Measurements from ENCODE around the gene GASK1B.

DNA sequence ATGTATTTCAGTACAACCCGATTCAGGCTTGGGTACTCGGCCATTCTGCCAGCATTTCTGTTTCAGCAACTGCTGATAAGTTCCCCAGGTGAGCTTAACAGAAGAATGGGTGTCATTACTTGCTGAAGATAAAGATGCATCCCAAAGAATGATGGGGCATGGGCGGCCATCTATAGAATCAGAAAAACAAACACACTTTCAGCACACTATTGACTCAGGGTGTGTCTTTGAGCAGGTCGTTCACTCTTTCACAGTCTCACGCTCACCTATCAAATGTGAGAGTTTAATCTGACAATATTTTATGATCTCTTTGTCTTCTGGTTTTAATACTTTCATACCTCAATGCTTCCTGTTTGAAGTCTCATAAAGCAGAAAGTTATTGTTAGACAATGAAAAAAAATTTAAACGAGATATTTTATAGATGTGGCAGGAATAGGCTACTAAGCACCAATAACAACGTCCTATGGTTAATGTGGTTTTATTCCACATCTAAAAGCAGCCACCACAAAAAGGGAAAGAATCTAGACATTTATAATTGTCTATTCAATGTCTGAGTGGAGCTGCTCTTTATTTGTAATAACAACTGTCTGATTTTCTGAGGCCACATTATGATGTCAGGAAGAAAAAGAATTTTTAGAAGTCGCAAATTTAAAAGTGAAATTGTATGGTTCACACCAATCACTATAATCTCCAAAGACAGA, 17.0 kb downstream of the GASK1B start:
- TF ChIP-seq, protein P1, sequence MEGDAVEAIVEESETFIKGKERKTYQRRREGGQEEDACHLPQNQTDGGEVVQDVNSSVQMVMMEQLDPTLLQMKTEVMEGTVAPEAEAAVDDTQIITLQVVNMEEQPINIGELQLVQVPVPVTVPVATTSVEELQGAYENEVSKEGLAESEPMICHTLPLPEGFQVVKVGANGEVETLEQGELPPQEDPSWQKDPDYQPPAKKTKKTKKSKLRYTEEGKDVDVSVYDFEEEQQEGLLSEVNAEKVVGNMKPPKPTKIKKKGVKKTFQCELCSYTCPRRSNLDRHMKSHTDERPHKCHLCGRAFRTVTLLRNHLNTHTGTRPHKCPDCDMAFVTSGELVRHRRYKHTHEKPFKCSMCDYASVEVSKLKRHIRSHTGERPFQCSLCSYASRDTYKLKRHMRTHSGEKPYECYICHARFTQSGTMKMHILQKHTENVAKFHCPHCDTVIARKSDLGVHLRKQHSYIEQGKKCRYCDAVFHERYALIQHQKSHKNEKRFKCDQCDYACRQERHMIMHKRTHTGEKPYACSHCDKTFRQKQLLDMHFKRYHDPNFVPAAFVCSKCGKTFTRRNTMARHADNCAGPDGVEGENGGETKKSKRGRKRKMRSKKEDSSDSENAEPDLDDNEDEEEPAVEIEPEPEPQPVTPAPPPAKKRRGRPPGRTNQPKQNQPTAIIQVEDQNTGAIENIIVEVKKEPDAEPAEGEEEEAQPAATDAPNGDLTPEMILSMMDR (IDR thresholded peaks at IDR 0.05): no peak
- no peak for TF ChIP-seq POLR2A (IDR thresholded peaks at IDR 0.05)
